HG02763 (cell line): ENCODE data around the gene CP.
"Not testable (repeated sequence)": the region's sequence is repeated elsewhere in the genome, so short reads cannot be mapped to it uniquely, and the experiment has no call there.

Source experiments
- ATAC-seq: cut with Tn5 transposase; IDR thresholded peaks from one replicate; pipeline ENCODE4 v1.9.1; 2021; ENCODE audit warnings: mild to moderate bottlenecking, moderate library complexity; ENCODE audit not compliant: unreplicated experiment

The CP gene

GRCh38 chr3:149221783-149222517 lies at the start of gene CP:
Gene CP, minus strand, starts transcription at chr3:149221829. Its CDS starts 37 bp downstream, at chr3:149221792.
- no peak for ATAC-seq

GRCh38 chr3:149270180-149270579 lies 48.6 kb upstream of the CP start:
- no peak for ATAC-seq

DNA sequence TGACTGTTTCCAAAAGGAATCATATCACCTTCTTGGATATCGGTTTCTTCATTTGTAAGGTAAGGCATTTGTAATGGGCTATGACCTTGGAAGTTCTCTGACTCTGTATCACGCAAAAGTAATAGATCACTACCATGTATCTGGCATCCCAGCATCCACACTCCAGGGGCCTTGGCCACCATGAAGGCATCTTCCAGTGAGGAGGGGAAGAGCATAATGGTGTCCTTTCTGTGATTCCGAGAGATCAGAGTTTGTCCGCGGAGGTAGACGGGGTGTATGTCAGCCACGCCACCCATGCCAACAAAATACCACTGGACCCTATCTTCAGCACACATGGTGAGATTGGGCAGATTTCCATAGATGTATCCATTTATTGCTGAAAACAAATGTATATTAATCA lies 48.1 kb upstream of the CP start:
- no peak for ATAC-seq

GRCh38 chr3:149267565-149267964 lies 45.9 kb upstream of the CP start:
- ATAC-seq: no peak

- ATAC-seq: no peak
These were observed 45.1 kb upstream of the CP start for GRCh38 chr3:149266736-149267135.

DNA sequence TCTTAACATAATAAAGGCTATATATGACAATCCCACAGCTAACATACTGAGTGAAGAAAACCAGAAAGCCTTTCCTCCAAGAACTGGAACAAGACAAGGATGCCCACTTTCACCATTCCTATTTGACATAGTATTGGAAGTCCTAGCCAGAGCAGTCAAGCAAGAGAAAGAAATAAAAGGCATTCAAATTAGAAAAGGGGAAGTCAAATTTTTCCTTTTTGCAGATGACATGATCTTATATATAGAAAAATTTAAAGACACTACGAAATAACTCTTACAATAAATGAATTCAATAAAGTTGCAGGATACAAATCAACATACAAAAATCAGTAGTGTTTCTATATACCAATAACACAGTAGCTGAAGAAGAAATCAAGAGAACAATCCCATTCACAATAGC lies 42.2 kb upstream of the CP start:
- no peak for ATAC-seq

DNA sequence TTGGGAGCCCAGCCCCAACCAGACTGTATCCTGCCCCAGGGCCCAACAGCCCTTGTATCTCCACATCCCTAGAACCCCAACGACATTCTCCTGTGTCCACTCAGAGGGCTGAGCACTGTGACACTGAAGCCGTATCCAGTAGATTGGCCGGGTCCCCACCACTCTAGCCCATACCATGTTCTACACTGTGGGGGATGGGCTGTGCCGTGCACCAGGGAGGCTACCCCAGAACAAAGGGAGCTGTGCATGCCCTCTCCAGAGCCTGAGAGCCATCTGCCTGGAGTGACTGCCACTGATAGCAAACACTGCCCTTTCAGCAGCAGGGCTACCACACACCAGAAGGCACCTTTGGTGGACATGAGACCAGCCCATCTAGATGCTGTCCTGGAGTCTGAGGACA lies 37.1 kb upstream of the CP start:
- ATAC-seq: no peak

- ATAC-seq: no peak
These were observed 36.7 kb upstream of the CP start for GRCh38 chr3:149258298-149258697.

DNA sequence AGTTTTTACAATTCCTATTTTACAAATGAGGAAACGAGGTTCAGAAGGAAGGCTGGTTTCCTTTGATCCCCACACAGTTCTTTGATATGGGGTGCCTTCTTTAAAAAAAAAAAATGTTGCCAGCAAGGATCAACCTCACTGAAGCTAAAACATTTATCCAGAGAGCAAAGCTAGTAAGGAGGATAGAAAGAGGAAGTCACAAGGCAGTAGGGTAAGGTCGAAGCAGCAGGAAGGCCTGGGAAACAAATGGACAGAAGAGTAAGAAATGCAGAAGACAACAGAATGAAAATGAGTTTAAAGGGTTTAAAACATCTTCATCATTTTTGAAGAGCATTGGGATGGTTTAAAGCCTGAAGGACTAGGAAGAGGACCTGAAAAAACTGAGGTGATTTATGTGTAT lies 30.6 kb upstream of the CP start:
- no peak for ATAC-seq

DNA sequence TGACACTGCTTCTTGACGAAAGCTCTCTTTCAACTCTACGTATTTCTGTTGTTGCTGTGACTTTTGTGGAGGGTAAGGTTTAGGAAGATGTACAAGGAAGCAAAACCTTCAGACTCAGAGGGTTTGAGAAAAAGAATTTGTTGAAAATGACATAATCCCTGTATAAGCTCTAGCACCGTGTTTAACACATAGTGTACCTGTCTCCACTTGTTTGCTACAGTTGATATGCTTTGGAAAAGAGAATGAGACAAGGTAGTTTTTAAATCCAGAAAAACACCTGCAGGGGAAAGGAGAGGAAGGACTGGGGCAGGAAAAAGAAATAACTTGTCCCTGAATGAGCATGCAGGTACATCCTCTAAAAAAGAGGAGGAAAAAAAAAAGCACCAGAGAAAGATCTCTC lies 29.6 kb upstream of the CP start:
- ATAC-seq: no peak

- ATAC-seq: peak; percentile 49
These were observed 26.5 kb upstream of the CP start for GRCh38 chr3:149247929-149248691.

- ATAC-seq: no peak
These were observed 25.5 kb upstream of the CP start for GRCh38 chr3:149247008-149247710.

- peak; percentile 77 for ATAC-seq
These were observed 24.3 kb upstream of the CP start for GRCh38 chr3:149245738-149246451.

- ATAC-seq: peak; percentile 34
These were observed 21.9 kb upstream of the CP start for GRCh38 chr3:149243540-149243939.

DNA sequence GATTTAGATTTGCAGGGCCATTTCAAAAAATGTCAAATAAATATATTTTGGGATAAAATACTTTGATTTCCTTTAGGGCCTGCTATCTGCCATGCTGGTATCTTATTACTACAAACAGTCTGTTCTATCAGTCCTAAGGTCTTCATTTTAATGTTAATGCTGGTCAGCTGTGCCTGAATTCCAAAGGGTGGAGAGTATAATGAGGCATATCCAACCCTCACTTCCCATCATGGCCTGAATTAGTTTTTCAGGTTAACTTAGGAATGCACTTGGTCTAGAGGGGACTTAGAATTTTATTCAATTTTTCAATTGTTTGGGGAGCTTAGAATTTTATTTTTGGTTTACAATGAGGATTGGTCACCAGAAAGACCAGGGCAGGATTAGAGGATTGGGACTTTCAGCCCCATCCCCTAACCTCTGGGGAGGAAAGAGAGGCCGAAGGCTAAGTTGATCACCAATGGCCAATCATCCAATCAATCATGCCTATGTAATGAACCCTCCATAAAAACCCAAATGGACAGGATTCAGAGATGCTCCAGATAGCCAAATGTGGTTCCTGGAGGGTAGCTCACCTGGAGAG lies 17.8 kb upstream of the CP start:
- ATAC-seq: no peak

- ATAC-seq: not testable (repeated sequence)
These were observed 16.6 kb upstream of the CP start for GRCh38 chr3:149238268-149238667.

DNA sequence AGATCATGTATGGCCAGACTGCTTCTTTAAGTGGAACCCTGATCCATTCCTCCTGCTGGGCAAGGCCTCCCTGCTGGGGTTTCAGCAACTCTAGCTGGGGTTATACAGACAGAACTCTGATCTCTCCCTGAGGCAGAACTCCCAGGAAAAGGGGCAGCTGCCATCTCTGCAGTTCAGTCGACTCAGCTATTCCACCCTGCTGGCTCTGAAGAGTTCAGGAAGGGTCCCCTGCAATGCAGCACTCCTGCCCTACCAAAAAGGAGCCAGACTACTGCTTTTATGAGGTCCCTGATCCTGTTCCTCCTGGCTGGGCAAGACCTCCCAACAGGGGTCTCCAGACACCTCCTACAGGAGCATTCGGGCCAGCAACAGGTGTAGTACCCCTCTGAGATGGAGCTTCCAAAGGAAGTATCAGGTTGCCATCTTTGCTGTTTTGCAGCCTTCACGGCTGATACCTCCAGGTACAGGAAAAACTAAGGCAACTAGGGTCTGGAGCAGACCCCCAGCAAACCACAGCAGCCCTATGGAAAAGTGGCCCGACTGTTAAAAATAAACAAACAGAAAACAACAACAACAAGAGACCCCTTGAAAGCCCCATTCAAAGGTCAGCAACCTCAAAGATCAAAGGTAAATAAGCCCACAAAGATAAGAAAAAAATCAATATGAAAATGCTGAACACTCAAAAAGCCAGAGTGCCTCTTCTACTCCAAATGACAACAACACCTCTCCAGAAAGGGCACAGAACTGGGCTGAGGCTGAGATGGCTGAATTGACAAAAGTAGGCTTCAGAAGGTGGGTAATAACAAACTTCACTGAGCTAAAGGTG lies 14.2 kb upstream of the CP start:
- no peak for ATAC-seq

- ATAC-seq: no peak
These were observed 13.1 kb upstream of the CP start for GRCh38 chr3:149234671-149235245.

- no peak for ATAC-seq
These were observed 11.7 kb upstream of the CP start for GRCh38 chr3:149233323-149233722.

DNA sequence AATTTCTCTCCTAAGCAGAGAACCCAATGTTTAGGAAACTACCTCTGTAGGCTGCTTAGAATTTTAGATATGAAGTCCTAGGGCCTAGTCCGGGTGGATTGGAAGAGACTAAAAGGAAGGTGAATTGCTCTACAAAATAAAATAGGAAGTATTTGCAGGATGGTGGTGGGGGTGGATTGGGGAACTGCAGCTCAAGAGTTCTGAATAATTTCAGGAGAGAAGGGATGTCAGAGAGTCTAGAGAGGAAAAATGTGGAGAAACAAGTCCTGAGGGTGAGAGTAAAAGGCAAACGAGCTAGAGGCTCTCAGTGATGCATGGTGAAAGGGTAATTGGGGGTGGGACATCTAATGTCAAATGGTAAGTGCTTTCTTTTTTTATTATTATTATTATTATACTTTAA lies 10.2 kb upstream of the CP start:
- no peak for ATAC-seq
